ENCODE data around the gene EMP1.

EMP1 gene

DNA sequence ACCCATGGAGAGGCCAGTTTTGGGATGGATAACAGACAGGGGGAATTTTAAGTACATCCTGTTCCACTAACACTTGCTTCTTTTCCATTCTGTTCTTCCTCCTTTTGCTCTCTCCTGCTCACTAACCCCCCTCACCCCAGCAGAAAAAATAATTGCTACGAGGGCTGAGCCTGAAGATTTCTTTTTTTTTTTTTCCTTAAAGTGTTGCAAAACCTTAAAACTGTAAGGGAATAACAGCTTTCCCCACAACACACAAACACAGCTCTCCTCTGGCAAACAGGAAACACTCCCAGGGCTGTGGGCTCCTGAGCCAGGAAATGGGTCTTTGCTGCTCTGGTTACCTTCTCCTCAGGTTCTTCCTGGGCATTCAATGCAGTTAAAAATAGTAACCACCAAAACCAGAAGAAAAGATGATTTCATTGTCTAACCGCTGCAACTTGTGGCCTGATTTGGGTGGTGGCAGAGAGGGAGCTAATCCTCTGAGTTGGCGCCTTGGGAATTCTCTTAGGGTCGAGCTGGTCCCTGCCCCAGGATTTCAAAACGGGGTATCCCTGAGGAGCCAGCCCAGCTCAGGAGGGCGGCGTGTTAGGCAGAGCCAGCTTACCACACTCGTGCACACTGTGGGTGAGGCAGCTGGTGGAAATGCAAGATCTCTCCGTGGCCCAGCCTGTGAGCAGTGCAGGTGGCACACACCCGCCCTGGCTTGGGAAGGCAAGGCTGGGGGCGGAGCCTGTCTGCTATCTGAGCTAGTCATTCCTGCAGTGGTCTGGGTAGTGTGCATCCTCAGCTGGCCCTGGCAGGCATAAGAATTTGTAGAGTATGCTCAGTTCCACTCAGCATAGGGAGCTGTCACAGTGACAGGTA, 17.1 kb upstream of the EMP1 start:
- Mint-ChIP-seq H3K4me3 (peak overlapping the region; percentile 73), H3K36me3 (ENCODE audit: low read depth) (no peaks in the 10 kb centered on the region), H3K9me3 (no peaks in the 10 kb centered on the region), H3K27me3 (ENCODE audit: low read depth) (peaks cover 54% of the 10 kb centered on the region), H3K27ac (peak overlapping the region; percentile 74), H3K4me1 (ENCODE audit: low read depth) (peaks cover 23% of the 10 kb centered on the region)
- peak; percentile 43 for DNase-seq (ENCODE audit: low spot score)

DNA sequence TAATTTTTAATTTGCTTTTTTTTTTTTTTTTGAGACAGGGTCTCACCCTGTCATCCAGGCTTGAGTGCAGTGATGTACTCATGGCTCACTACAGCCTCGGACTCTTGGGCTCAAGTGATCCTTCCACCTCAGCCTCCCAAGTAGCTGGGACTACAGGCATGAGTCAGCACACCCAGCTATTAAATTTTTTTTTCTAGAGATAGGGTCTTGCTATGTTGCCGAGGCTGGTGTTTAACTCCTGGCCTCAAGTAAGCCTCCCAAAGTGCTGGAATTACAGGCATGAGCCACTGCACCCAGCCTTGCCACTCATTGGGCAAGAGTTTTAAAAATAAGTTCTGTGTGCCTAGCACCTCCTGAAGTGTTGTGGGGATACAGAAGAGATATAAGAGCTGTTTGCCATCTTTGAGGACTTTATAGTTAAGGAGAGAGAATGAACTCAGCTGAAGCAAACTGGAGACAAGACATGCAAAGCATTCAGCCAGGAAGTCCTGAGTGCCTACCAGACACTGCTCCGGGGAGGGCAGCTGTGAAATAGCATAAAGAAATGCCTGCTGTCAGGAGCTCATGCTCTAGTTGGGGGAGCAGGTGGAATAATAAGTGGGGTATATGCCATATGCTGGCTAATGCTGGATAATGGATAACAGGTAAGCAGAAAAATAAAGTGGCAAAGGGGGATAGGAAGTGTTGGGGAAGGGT, 15.0 kb upstream of the EMP1 start:
- H3K9me3 Mint-ChIP-seq: no peaks in the 10 kb centered on the region
- H3K36me3 Mint-ChIP-seq (ENCODE audit: low read depth): no peaks in the 10 kb centered on the region
- no peak for DNase-seq (ENCODE audit: low spot score)
- H3K4me3 Mint-ChIP-seq: no peak overlapping the region
- peaks cover 23% of the 10 kb centered on the region for H3K4me1 Mint-ChIP-seq (ENCODE audit: low read depth)
- H3K27ac Mint-ChIP-seq: no peak overlapping the region
- peaks cover 42% of the 10 kb centered on the region for H3K27me3 Mint-ChIP-seq (ENCODE audit: low read depth)

DNA sequence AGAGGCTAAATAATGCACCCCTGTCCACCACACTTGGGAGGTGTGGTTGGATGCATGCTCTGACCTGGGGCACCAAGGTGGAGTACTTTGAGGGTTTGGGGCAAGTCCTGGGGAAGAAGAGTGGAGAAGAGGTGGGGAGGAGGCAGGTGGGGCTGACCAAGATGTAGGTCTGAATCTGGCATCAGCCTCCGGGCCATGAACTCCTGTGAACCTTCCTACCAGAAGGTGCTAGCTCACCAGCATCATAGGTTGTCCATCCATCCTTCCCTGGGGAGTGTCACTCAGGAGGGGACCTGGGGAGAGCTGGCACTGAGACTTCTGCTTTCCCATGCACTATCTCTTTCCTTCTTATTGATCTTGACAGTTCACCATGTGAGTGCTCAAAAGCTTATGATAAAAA, 13.6 kb upstream of the EMP1 start:
- no peak overlapping the region for H3K4me3 Mint-ChIP-seq
- DNase-seq (ENCODE audit: low spot score): no peak
- H3K36me3 Mint-ChIP-seq (ENCODE audit: low read depth): no peaks in the 10 kb centered on the region
- no peaks in the 10 kb centered on the region for H3K9me3 Mint-ChIP-seq
- peaks cover 27% of the 10 kb centered on the region for H3K4me1 Mint-ChIP-seq (ENCODE audit: low read depth)
- no peak overlapping the region for H3K27ac Mint-ChIP-seq
- H3K27me3 Mint-ChIP-seq (ENCODE audit: low read depth): peaks cover 37% of the 10 kb centered on the region

DNA sequence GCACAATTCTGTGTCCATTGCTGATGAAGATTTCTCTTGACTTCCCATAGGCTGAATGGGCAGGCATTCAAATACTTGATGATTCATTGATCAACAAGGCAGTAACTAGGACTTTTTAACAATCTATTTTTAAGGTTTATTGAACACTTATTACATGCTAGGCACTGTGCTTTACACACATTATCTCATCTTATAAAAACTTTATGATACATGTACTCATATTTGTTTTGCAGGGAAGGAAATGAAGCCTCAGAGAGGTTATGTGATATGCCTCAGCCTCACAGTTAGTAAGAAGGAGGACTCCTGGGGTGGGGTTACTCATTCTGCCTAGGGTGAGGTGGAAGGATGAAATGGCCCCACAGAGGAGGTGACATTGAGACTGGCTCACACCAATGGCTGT, 12.9 kb upstream of the EMP1 start:
- no peak for DNase-seq (ENCODE audit: low spot score)
- Mint-ChIP-seq H3K27me3 (ENCODE audit: low read depth) (peaks cover 37% of the 10 kb centered on the region), H3K4me3 (no peak overlapping the region), H3K27ac (no peak overlapping the region), H3K4me1 (ENCODE audit: low read depth) (peaks cover 25% of the 10 kb centered on the region), H3K36me3 (ENCODE audit: low read depth) (no peaks in the 10 kb centered on the region), H3K9me3 (no peaks in the 10 kb centered on the region)

DNA sequence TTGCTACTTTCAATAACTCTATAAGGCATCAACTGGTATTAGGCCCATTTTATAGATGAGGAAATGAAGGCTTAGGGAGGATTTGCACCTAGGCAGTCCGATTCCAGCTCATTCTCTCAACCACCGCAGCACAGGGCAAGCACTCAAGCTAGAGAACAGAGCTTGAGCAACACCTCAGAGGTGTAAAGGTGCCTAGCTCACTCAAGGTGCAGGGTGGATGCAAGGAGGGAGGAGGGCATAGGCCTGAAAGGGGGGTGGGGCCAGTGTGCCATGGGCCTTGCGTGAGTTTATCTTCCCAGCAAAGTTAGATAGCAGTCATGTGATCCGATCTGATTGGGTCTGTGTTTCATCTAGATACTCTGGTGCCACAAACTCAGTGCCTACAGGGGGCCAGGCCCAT, 10.2 kb upstream of the EMP1 start:
- peaks cover 11% of the 10 kb centered on the region for H3K4me1 Mint-ChIP-seq (ENCODE audit: low read depth)
- no peak overlapping the region for H3K27ac Mint-ChIP-seq
- DNase-seq (ENCODE audit: low spot score): no peak
- H3K27me3 Mint-ChIP-seq (ENCODE audit: low read depth): peaks cover 34% of the 10 kb centered on the region
- H3K36me3 Mint-ChIP-seq (ENCODE audit: low read depth): no peaks in the 10 kb centered on the region
- H3K4me3 Mint-ChIP-seq: no peak overlapping the region
- no peaks in the 10 kb centered on the region for H3K9me3 Mint-ChIP-seq

DNA sequence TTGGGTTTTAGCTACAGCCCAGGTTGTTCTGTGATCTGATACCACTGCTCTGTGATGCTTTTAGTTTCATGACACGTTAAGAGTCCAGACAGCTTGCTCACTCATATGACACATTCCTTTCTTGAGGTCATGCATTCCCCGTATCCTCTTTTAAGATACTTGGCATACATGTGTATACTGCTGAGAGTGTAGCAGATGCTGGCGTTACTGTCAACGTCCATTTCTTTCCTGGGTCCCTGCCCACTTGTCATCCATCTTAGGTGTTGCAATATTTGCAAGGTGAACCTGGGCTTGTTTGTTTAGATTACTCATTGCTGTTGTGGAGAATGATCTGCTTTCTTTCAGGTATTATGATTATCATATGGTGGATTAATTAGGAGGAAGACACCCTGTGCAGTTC, 9.1 kb upstream of the EMP1 start:
- peaks cover 8% of the 10 kb centered on the region for H3K4me1 Mint-ChIP-seq (ENCODE audit: low read depth)
- H3K4me3 Mint-ChIP-seq: no peak overlapping the region
- H3K27ac Mint-ChIP-seq: no peak overlapping the region
- H3K27me3 Mint-ChIP-seq (ENCODE audit: low read depth): peaks cover 30% of the 10 kb centered on the region
- no peaks in the 10 kb centered on the region for H3K9me3 Mint-ChIP-seq
- DNase-seq (ENCODE audit: low spot score): no peak
- H3K36me3 Mint-ChIP-seq (ENCODE audit: low read depth): no peaks in the 10 kb centered on the region

DNA sequence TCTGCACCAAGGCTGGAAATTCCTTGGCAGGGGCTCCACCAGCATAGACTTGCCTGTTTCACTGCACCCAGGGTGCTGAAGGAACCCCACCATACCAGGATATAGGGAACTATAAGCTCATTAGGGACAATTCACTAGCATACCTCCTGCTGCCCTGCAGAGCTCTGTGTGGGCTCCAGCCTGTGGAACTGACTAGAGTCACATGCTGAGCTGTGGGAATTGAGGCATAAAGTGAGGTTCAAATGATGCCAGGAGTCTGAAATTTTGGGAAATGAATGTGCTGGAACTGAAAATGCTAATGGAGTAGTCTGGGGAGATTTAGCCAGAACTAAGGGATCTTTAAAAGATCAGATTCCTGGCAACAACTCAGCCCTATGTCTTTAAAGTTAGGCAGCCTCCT, 7.3 kb upstream of the EMP1 start:
- no peak overlapping the region for H3K27ac Mint-ChIP-seq
- no peak overlapping the region for H3K4me3 Mint-ChIP-seq
- H3K27me3 Mint-ChIP-seq (ENCODE audit: low read depth): peaks cover 36% of the 10 kb centered on the region
- H3K36me3 Mint-ChIP-seq (ENCODE audit: low read depth): no peaks in the 10 kb centered on the region
- H3K4me1 Mint-ChIP-seq (ENCODE audit: low read depth): peaks cover 4% of the 10 kb centered on the region
- no peaks in the 10 kb centered on the region for H3K9me3 Mint-ChIP-seq
- DNase-seq (ENCODE audit: low spot score): no peak

DNA sequence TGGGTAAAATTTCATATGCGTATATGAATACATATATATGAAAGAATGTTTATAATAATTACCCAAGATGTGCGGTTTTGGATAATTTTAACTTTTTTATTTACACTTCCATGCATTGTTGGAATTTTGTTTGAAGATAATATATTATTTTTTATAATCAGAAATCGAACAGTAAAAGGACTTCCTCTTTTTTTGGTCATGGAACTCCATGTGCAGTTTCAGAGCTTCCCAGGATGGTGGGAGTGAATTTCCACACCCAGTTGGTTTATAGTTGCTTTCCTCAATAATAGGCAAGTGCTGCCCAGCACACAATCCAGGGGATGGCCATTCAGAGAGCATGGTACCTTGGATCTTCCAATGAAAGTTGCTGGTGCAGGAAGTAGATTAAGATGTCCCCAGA, 6.3 kb upstream of the EMP1 start:
- no peak for DNase-seq (ENCODE audit: low spot score)
- Mint-ChIP-seq H3K9me3 (no peaks in the 10 kb centered on the region), H3K27me3 (ENCODE audit: low read depth) (peaks cover 36% of the 10 kb centered on the region), H3K27ac (no peak overlapping the region), H3K4me1 (ENCODE audit: low read depth) (peaks cover 6% of the 10 kb centered on the region), H3K36me3 (ENCODE audit: low read depth) (no peaks in the 10 kb centered on the region), H3K4me3 (no peak overlapping the region)

DNA sequence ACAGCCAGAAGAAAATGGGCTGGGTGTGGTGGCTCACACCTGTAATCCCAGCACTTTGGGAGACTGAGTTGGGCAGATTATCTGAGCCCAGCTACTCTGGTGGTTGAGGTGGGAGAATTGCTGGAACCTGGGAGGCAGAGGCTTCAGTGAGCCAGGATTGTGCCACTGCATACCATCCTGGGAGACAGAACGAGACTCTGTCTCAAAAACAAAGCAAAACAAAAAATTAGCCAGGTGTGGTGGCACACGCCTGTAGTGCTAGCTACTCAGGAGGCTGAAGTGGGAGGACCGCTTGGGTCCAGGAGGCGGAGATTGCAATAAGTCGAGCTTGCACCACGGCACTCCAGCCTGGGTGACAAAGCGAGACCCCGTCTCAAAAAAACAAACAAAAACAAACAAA, 3.8 kb upstream of the EMP1 start:
- H3K9me3 Mint-ChIP-seq: no peaks in the 10 kb centered on the region
- peaks cover 44% of the 10 kb centered on the region for H3K27me3 Mint-ChIP-seq (ENCODE audit: low read depth)
- no peak overlapping the region for H3K4me3 Mint-ChIP-seq
- no peak for DNase-seq (ENCODE audit: low spot score)
- H3K36me3 Mint-ChIP-seq (ENCODE audit: low read depth): no peaks in the 10 kb centered on the region
- H3K4me1 Mint-ChIP-seq (ENCODE audit: low read depth): peaks cover 25% of the 10 kb centered on the region
- H3K27ac Mint-ChIP-seq: no peak overlapping the region

DNA sequence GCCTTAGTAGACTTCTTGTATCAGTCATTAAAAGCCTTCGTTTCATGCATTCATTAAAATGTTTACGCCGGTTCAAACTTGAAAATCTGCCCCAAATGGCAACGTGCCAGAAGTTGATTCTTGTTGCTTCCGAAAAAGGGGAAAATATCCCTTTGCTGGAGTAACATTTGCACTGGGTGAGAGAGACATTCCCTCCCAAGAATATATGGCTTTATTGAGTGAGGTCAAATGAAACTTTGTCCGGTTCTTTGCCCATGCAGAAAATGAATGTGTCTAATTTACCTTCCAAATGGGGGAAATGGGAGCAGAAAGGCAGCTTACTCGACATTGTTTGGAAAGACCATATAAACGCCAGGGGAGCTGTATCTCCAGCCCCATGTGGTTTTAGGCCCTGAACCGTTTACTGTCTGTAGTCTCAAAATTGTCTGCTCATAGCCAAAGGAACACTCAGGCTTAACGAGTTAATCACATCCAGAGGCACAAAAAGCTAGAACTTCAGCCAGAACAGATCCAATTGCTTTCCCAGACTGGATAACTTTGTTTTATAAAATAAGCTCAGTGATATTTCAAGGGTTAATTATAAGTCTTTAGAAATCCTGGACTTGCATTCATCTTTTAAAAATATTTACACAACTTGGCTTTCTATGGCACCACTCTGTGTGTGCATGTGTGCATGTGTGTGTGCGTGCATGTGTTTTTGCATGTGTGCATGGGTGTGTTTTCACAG, 2.9 kb upstream of the EMP1 start:
- Mint-ChIP-seq H3K9me3 (no peaks in the 10 kb centered on the region), H3K36me3 (ENCODE audit: low read depth) (no peaks in the 10 kb centered on the region), H3K4me3 (no peak overlapping the region), H3K27ac (no peak overlapping the region), H3K27me3 (ENCODE audit: low read depth) (peaks cover 43% of the 10 kb centered on the region), H3K4me1 (ENCODE audit: low read depth) (peaks cover 25% of the 10 kb centered on the region)
- no peak for DNase-seq (ENCODE audit: low spot score)

DNA sequence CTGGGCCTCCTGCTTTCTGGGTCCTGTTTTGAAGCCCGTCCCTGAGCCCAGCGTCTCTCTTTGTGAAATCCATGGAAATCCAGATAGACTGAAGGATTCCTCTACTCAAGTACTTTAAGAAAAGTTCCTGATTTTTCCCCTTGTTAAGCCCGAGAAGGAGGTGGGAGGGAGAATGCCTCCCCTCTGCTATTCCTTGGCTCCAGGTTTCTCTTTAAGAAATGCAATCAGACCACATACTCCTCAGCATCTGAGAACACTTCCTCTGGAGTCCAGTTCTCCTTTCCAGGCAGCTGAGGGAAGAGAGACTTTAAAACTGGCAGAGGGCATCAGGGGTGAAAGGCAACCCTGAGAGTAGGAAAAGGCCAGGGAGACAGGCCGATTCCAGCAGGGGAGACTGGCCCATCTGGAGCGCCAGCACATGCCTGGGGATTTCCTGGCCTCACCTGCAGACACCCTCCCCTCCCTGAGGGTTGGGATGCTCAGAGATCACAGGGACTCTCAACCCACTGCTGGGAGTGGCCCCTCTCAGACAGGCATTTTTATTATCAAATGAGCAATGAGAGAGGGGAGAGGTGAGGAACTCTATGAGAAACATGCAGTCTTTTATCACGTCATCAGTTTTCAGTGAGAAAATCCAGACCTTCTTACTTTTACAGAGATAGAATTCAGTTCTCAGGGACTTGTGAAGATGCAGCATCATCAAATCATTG, 2.0 kb upstream of the EMP1 start:
- peaks cover 40% of the 10 kb centered on the region for H3K27me3 Mint-ChIP-seq (ENCODE audit: low read depth)

DNA sequence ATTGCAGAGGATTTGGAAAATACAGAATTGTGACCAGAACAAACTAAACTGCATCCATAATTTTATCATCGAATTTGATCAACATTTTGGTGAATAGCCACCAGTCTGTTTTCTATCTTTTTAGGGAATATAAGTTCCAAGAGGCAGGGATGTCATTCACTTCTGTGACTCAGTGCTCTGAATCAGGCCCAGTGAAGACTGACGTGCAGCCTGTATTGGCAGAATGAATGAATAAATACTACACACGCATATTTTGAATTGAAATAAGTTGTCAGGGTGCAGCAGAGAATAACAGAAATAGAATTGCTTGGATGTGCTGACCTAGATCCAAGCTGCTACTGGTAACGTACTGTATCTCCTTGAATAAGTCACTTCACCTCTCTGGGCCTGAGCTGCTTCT, 1.3 kb upstream of the EMP1 start:
- peaks cover 25% of the 10 kb centered on the region for H3K4me1 Mint-ChIP-seq (ENCODE audit: low read depth)
- no peak for DNase-seq (ENCODE audit: low spot score)
- peak overlapping the region; percentile 79 for H3K27ac Mint-ChIP-seq
- H3K9me3 Mint-ChIP-seq: no peaks in the 10 kb centered on the region
- peak overlapping the region; percentile 61 for H3K4me3 Mint-ChIP-seq
- peaks cover 40% of the 10 kb centered on the region for H3K27me3 Mint-ChIP-seq (ENCODE audit: low read depth)
- no peaks in the 10 kb centered on the region for H3K36me3 Mint-ChIP-seq (ENCODE audit: low read depth)

More for the DNA sequence above, 2.0 kb upstream of the EMP1 start:
- no peak for DNase-seq (ENCODE audit: low spot score)
- no peaks in the 10 kb centered on the region for H3K9me3 Mint-ChIP-seq
- H3K4me3 Mint-ChIP-seq: no peak overlapping the region
- H3K4me1 Mint-ChIP-seq (ENCODE audit: low read depth): peaks cover 25% of the 10 kb centered on the region
- no peaks in the 10 kb centered on the region for H3K36me3 Mint-ChIP-seq (ENCODE audit: low read depth)
- no peak overlapping the region for H3K27ac Mint-ChIP-seq

DNA sequence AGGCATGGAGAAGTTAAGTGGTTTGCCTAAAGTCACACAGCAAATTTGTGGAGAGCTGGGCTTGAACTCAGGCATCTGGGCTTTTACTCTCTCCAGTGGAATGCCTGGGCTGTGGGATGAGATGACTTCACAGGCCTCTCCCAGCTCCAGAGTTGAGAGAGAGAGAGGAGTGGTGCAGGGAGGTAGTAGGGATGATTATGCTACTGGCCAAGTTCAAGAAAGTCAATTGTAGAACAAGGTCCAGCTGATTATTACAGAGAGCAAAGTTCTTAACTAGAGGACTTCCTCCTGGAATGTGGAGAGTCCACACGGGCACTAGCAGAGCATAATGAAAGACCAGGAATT, 769 bp upstream of the EMP1 start:
- H3K27me3 Mint-ChIP-seq (ENCODE audit: low read depth): peaks cover 40% of the 10 kb centered on the region
- no peaks in the 10 kb centered on the region for H3K9me3 Mint-ChIP-seq
- no peaks in the 10 kb centered on the region for H3K36me3 Mint-ChIP-seq (ENCODE audit: low read depth)
- H3K27ac Mint-ChIP-seq: peak overlapping the region; percentile 79
- H3K4me1 Mint-ChIP-seq (ENCODE audit: low read depth): peaks cover 25% of the 10 kb centered on the region
- peak overlapping the region; percentile 86 for H3K4me3 Mint-ChIP-seq
- DNase-seq (ENCODE audit: low spot score): no peak

DNA sequence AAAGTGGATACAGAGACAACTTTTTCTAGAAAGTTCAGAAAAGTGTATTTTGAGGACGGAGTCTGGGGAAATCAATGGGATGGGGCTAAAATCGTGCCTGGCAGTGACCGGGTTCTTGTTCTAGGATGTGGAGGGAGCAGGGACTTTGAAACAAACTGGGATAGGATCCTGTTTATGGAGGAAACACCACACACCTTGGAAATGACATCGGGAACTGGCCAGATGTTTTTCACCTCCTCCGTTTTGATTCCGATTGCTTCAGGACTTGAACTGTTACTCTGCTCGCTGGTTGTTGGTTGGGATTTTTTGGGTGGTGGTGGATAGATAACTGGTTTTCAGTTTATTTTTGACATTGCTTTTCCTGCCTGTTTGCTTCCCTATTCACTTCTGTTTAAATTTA, 506 bp downstream of the EMP1 start:
- Mint-ChIP-seq H3K4me1 (ENCODE audit: low read depth) (peaks cover 25% of the 10 kb centered on the region), H3K36me3 (ENCODE audit: low read depth) (no peaks in the 10 kb centered on the region), H3K27ac (peak overlapping the region; percentile 79), H3K27me3 (ENCODE audit: low read depth) (peaks cover 43% of the 10 kb centered on the region), H3K9me3 (no peaks in the 10 kb centered on the region), H3K4me3 (peak overlapping the region; percentile 86)
- DNase-seq (ENCODE audit: low spot score): no peak

All from T-helper 2 cell treated with Interferon-gamma antibody and Interleukin-4, amounts not matched to agents 5 μg/mL and 100 μg/mL, for 36 hours (primary cell).